T-helper 1 cell treated with Interleukin-12 subunit alpha and Interleukin-12 subunit beta and Interleukin-4 antibody, amounts not matched to agents 30 ng/mL and 1 ng/mL, for 36 hours (primary cell): ENCODE results near the gene TMPRSS11E. TPM values are rescaled to one million over a fixed set of nuclear protein-coding genes. Genes with fewer than 3 reads are reported as not detected.

Source experiments
- total RNA-seq: library from RNA; stranded (reverse); gene quantifications from 2 replicates; pipeline ENCODE4 v1.2.3, GENCODE V29; 2022

The TMPRSS11E gene
- total RNA-seq, 1 donor from 2014 or later = not detected

Other genes starting within 250 kb of the TMPRSS11E start
- gene TMPRSS11B, start 201.8 kb upstream of the TMPRSS11E start, total RNA-seq = not detected in 2 replicates
- 86.0 and 88.6 TPM in 2 replicates for gene YTHDC1, start 97.4 kb upstream of the TMPRSS11E start, total RNA-seq
- not detected in 2 replicates for gene UGT2B17, start 128.9 kb downstream of the TMPRSS11E start, total RNA-seq
- not detected in 2 replicates for gene UGT2B15, start 223.2 kb downstream of the TMPRSS11E start, total RNA-seq